Nephron progenitor cell (in vitro differentiated cells): ENCODE measurements around the gene ABCF3.
"Not testable (repeated sequence)": the region's sequence is repeated elsewhere in the genome, so short reads cannot be mapped to it uniquely, and the experiment has no call there.

Experiments
- DNase-seq: peaks from one replicate; pipeline ENCODE4 v3.0.0; 2021
- H3K27ac Mint-ChIP-seq: 2 replicates; pipeline ENCODE4 v1.8.0; 2021; ENCODE audit warnings: mild to moderate bottlenecking, moderate library complexity, mixed read lengths
- H3K27me3 Mint-ChIP-seq: 2 replicates; pipeline ENCODE4 v1.8.0; 2021; ENCODE audit warnings: mild to moderate bottlenecking, low read depth, mixed read lengths; ENCODE audit not compliant: poor library complexity
- H3K36me3 Mint-ChIP-seq: 2 replicates; pipeline ENCODE4 v1.8.0; 2021; ENCODE audit warnings: low read depth, mixed read lengths
- H3K4me1 Mint-ChIP-seq: 2 replicates; pipeline ENCODE4 v1.8.0; 2021; ENCODE audit warnings: mixed read lengths
- H3K4me3 Mint-ChIP-seq: 2 replicates; pipeline ENCODE4 v1.8.0; 2021; ENCODE audit warnings: mild to moderate bottlenecking, moderate library complexity, mixed read lengths
- H3K9me3 Mint-ChIP-seq: 2 replicates; pipeline ENCODE4 v1.8.0; 2021; ENCODE audit warnings: mild to moderate bottlenecking, moderate library complexity, mixed read lengths
- TF ChIP-seq, protein P1 (sequence below): fragments of 200-600 bp; sonication (generic); IDR thresholded peaks from 2 replicates; pipeline ENCODE4 v1.5.0; 2021; ENCODE audit warnings: antibody characterized with exemption

The ABCF3 gene

DNA sequence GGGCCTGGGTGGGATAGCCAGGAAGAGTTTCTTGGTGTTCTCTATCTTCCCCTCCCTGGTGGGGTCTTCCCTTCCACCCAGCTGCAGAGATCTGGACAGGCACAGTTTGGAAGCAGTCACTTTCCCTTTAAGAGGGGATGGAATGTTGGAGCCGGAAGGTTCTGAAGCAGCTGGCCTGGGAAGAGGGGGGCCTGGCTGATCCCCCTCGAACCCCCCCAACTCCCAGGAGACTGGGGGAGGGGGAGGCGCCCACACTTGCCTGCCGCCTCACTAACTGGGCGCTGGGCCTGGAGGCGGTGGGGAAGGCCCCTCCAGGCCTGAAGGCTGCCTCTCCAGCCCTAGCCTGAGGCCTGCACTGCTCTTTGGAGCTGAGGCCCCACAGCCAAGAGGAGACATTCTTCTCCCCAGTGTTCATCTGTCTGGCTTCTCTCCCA is 29.5 kb upstream of the ABCF3 start:
- Mint-ChIP-seq H3K36me3 (peaks cover 8% of the 10 kb centered on the region), H3K4me1 (peaks cover 61% of the 10 kb centered on the region), H3K4me3 (peak overlapping the region; percentile 99), H3K27ac (peak overlapping the region; percentile 99), H3K9me3 (no peaks in the 10 kb centered on the region), H3K27me3 (peaks cover 3% of the 10 kb centered on the region)
- TF ChIP-seq, protein P1, sequence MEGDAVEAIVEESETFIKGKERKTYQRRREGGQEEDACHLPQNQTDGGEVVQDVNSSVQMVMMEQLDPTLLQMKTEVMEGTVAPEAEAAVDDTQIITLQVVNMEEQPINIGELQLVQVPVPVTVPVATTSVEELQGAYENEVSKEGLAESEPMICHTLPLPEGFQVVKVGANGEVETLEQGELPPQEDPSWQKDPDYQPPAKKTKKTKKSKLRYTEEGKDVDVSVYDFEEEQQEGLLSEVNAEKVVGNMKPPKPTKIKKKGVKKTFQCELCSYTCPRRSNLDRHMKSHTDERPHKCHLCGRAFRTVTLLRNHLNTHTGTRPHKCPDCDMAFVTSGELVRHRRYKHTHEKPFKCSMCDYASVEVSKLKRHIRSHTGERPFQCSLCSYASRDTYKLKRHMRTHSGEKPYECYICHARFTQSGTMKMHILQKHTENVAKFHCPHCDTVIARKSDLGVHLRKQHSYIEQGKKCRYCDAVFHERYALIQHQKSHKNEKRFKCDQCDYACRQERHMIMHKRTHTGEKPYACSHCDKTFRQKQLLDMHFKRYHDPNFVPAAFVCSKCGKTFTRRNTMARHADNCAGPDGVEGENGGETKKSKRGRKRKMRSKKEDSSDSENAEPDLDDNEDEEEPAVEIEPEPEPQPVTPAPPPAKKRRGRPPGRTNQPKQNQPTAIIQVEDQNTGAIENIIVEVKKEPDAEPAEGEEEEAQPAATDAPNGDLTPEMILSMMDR: no peak
- peak; percentile 67 for DNase-seq

DNA sequence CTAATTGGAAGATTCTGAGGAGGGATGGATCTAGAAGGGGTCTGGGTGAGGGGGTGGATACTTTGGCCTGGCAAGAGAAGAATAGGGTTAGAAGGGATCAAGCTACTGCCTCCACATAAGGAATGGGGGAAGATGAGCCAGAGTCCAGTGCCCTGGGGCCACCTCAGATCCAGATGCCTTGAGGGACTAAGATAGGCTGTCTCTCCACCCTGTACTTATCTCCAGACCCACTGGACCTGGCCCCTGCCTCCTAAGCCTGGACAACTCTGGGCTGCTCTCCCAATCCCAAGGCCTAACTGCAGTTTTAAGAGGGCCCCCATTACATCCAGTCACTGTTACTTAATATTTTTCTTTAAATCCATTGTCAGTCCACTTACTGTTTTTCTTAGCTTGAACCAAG is 28.8 kb upstream of the ABCF3 start:
- H3K27ac Mint-ChIP-seq: peak overlapping the region; percentile 98
- TF ChIP-seq, protein P1: no peak
- DNase-seq: no peak
- H3K4me1 Mint-ChIP-seq: peaks cover 62% of the 10 kb centered on the region
- peak overlapping the region; percentile 99 for H3K4me3 Mint-ChIP-seq
- H3K36me3 Mint-ChIP-seq: peaks cover 10% of the 10 kb centered on the region
- H3K9me3 Mint-ChIP-seq: no peaks in the 10 kb centered on the region
- peaks cover 3% of the 10 kb centered on the region for H3K27me3 Mint-ChIP-seq

DNA sequence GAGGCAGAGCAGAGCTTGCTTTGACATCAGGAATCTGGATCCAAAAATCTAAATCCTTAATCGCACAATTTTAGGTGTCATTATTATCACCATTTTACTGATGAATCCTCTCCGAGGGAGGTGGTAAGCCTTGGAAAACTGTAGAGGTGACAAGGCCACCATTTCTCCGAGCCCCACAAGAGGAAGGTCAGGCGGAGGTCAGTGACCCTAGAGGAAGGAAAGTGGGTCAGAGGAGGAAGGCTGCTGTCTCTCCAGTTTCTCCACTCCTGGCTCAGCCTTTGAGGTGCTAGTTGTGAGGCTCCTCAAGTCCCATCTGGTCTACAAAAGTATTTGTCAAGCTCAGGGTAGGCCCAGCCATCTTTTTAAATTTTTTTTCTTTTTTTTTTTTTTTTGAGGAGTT is 27.6 kb upstream of the ABCF3 start:
- H3K36me3 Mint-ChIP-seq: peaks cover 18% of the 10 kb centered on the region
- H3K4me3 Mint-ChIP-seq: peak overlapping the region; percentile 99
- DNase-seq: no peak
- H3K27ac Mint-ChIP-seq: no peak overlapping the region
- TF ChIP-seq, protein P1: no peak
- H3K9me3 Mint-ChIP-seq: no peaks in the 10 kb centered on the region
- peaks cover 54% of the 10 kb centered on the region for H3K4me1 Mint-ChIP-seq
- peaks cover 3% of the 10 kb centered on the region for H3K27me3 Mint-ChIP-seq

DNA sequence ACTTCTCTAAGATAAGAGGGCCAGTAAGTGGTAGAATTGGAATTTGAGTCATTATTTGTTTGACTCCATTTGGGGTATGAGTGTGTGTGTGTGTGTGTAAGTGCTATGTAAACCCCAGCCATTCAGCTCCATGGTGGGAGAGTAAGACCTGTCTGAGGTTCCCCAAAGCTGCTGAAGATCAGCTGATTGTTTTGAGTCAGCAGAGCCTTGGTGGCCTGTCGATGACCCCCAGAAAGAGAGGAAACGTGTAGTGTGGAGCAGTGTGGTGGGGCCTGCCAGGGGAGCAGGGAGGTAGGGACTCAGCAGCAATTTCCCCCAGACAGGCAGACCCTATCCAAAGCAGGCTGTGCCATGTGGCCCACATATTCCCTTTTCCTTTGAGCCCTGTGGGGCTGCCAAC is 25.5 kb upstream of the ABCF3 start:
- peaks cover 32% of the 10 kb centered on the region for H3K36me3 Mint-ChIP-seq
- no peaks in the 10 kb centered on the region for H3K9me3 Mint-ChIP-seq
- TF ChIP-seq, protein P1: no peak
- peaks cover 38% of the 10 kb centered on the region for H3K4me1 Mint-ChIP-seq
- DNase-seq: no peak
- no peak overlapping the region for H3K27ac Mint-ChIP-seq
- H3K4me3 Mint-ChIP-seq: no peak overlapping the region
- H3K27me3 Mint-ChIP-seq: peaks cover 5% of the 10 kb centered on the region

DNA sequence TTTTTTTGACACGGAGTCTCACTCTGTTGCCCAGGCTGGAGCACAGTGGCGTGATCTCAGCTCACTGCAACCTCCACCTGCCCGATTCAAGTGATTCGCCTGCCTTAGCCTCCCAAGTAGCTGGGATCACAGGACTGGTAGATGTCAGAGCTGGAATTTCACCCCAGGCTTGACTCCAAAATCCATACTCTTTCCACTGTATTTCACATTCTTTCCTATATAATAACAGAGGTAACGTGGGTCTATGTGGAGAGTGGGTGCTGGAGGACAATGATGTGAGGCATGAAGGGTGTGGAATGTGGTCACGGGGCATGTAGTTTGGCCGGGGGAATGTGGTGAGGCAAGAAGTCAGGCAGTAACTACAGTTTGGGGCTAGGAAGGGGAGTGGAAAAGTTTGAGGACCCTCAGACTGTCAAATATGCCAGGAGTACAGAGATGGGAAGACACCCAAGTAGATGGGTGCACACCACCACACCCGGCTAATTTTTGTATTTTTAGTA is 23.4 kb upstream of the ABCF3 start:
- H3K4me3 Mint-ChIP-seq, H3K27me3 Mint-ChIP-seq, H3K9me3 Mint-ChIP-seq, H3K27ac Mint-ChIP-seq, DNase-seq: not testable (repeated sequence)
- peaks cover 29% of the 10 kb centered on the region for H3K4me1 Mint-ChIP-seq
- peaks cover 52% of the 10 kb centered on the region for H3K36me3 Mint-ChIP-seq

DNA sequence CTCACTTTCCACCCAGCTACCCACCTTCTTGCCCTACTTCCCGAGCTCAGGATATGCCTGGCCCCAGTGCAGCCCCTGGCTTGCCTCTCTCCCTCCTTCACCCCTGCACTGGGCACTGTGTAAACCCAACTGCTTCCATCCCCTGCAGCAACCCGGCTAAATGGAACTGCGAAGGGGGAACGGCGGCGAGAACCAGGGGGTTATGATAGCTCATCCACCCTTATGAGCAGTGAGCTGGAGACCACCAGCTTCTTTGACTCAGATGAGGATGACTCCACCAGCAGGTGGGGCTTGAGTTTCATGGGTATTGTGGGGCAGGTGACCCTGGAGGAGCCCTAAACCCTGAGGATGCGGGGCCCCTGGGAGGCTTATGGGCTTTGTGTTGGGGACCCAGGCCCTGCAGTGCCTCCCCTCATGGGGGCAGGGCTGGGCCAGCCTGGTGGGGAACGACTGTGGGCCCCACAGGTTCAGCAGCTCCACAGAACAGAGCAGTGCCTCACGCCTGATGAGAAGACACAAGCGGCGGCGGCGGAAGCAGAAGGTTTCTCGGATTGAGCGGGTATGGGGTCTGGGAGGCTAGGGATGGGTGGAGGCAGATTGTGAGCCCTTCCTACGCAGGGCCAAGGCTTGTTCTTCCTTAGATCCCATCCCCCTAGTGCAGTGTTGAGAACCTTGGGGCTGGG is 21.2 kb upstream of the ABCF3 start:
- no peak overlapping the region for H3K27ac Mint-ChIP-seq
- H3K4me1 Mint-ChIP-seq: peaks cover 19% of the 10 kb centered on the region
- H3K4me3 Mint-ChIP-seq: no peak overlapping the region
- DNase-seq: no peak
- H3K36me3 Mint-ChIP-seq: peaks cover 53% of the 10 kb centered on the region
- TF ChIP-seq, protein P1: no peak
- peaks cover 2% of the 10 kb centered on the region for H3K27me3 Mint-ChIP-seq
- H3K9me3 Mint-ChIP-seq: no peaks in the 10 kb centered on the region
